Umbilical cord (tissue), 2 donors: ENCODE measurements around the gene GLB1L2. TPM values are rescaled to one million over a fixed set of nuclear protein-coding genes. Genes with fewer than 3 reads are reported as not detected.
A peak's percentile ranks its signal among the peaks of the same experiment; 100 is the strongest.
"Not testable (repeated sequence)": the region's sequence is repeated elsewhere in the genome, so short reads cannot be mapped to it uniquely, and the experiment has no call there.

Experiments used
- DNase-seq: peaks from one replicate; pipeline ENCODE4 v3.0.0-alpha.2; 2015; ENCODE audit warnings: low spot score
- total RNA-seq: library from RNA; depleted of rRNA; stranded (reverse); fragments of >200 nt; gene quantifications from one replicate; pipeline ENCODE4 v1.2.3, GENCODE V29; 2014; ENCODE audit warnings: low replicate concordance; ENCODE audit not compliant: insufficient read depth

The GLB1L2 gene
- total RNA-seq: 32.3 TPM

DNA sequence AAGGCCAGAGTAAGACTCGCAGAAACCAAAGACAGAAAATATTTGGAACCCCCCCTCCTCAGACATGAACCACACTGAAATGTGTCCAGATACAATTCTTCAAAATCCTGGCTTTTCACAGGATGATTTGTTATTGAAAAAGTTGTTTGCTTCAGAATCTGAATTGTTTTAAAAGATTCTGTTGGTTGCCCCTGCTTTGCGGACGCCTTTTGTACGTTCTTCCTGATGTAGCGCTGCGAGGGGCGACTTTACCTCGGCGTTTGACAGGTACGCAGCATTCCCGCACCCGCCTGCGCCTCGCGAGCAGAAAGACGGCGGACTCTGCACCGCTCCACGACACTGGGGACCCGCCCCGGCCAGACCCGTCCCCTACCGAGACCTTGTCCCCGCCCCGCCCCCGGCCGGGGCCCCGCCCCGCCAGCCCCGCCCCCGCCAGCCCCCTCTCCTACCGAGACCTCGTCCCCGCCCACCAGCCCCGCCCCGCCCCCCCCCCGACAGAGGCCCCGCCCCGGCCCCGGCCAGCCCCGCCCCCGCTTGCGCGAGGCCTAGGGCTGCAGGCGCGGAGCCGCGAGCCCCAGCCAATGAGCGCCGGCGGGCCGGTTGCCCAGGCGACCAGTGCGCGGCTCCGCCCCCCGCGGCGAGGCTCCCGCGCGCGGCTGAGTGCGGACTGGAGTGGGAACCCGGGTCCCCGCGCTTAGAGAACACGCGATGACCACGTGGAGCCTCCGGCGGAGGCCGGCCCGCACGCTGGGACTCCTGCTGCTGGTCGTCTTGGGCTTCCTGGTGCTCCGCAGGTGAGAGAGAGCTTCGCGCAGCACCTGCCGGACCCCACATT is at the start of gene GLB1L2:
Gene GLB1L2, plus strand, starts transcription at position 635 of the 835 bp plus-strand sequence. Its CDS starts 74 bp downstream, at position 709.
- peak; percentile 52 for DNase-seq

DNA sequence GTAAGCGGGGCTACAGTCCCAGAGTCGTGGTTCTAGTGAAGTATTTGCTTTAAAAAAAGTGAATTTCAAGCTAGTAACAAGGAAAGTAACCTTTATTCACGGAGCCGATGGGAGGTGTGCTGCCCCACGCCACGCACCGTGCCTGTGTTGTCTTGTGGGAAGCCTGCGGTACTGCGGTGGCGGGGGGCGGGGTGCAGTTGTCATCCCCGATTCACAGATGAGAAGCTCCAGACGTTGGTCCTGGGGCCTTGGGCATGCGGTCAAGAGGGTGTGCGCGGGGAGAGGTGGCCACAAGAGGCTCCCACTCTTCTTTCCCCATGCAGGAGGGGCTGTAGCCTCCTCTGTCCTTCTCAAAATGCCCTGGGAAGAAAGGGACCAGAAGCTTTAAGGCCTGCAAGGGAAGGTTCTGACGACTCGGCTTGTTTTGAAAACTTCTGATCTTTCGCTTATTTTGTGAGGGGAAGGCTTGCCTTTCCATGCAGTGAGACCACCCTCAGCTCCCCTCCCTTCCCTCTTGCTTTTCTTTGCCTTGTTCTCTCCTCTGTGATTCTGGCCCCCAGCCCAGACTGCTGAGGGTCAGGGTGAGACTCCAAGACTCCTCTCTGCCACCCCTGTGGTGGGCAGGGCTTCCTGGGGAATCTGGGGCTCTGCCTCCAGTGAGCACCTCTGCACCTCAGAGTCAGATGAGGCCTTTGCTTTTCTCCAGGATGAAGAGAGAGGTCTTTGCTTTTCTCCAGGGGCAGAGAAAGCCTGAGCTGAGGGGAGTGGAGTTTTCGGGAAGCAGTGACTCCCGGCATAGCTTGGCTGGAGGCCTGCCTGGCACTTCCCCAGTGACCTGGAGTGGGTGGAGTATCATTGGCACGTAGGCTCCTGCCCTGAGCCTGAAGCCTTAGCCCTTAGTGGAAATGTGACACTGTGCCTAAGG is 49.4 kb upstream of the GLB1L2 start:
- no peak for DNase-seq

- no peak for DNase-seq
Measured at GRCh38 chr11:134283461-134284230, 48.1 kb upstream of the GLB1L2 start.

DNA sequence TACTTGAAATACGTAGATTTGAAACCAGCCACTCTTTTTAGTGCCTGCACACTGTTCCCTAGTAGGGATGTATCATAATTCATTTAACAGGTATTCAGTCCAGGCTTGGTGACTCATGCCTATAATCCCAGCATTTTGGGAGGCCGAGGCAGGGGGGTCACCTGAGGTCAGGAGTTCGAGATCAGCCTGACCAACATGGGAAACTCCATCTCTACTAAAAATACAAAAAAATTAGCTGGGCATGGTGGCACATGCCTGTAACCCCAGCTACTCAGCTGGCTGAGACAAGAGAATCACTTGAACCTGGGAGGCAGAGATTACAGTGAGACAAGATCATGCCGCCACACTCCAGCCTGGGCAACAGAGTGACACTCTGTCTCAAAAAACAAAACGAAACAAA is 47.4 kb upstream of the GLB1L2 start:
- not testable (repeated sequence) for DNase-seq

DNA sequence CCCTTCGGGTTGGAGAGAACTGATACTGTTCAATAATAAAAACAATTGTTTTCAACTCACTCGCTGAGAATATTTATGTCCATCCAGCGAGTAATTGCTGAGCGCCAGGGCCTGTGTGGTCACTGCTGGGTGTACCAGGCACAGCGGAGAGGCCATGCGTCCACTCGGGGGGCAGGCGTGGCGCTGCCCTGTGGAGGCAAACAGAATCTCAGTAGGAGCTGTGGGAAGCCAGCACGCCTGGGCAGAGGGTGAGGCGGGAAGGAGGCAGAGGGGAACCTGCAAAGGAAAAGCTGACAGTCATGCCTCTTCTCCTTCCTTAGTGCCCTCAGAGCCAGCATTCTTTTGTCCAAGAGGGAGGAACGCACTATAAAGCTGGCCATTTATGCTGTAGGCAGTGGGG is 44.2 kb upstream of the GLB1L2 start:
- DNase-seq: no peak

DNA sequence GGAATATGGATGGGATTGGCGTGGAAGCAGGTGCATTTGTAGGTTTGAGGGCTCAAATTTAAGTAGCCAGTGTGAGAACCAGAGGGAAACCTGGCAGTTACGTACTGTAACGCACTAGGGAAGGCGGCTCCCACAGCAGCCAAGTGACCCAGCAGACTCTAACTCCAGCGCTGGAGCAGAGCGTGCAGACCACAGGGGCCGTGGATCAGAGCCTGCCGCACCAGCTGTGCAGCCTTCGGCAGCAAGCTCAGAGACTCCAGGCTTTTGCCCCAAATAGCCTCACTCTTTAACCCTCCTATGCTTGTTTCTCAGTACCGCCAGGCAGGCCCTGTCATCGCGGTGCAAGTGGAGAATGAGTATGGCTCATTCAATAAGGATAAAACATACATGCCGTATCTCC is 43.3 kb upstream of the GLB1L2 start:
- no peak for DNase-seq

DNA sequence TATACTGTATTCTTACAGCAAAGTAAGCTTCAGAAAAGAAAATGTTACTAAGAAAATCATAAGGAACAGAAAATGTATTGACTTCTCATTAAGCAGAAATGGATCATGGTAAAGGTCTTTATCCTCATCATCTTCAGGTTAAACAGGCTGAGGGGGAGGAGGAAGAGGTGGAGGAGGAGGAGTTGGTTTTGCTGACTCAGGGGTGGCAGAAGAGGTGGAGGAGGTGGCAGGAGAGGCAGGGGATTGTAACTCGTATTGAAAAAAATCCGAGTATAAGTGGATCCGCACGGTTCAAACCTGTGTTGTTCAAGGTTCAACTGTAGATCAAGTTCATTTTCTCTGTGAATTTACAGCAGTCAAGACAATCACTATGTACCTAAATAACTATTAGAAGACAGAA is 42.6 kb upstream of the GLB1L2 start:
- DNase-seq: no peak

DNA sequence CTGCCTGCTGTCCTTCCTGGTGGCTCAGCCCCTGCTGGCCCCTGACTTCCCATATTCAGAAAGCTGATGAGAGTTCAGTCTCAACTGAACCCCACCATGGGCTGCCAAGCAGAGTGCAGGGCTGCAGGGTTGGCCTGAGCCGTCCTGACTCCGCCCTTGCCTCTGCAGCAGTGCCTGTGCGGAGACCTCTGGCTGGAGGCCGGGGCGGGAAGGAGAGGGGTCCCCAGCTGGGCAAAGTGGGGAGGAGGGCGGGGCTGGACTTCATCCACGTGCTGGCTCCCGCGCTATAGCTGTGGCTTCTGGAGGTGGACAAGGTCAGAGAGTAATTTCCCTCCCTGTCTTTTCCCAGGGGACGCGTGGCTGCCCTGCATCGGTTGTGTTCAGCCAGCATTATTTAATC is 42.0 kb upstream of the GLB1L2 start:
- no peak for DNase-seq

DNA sequence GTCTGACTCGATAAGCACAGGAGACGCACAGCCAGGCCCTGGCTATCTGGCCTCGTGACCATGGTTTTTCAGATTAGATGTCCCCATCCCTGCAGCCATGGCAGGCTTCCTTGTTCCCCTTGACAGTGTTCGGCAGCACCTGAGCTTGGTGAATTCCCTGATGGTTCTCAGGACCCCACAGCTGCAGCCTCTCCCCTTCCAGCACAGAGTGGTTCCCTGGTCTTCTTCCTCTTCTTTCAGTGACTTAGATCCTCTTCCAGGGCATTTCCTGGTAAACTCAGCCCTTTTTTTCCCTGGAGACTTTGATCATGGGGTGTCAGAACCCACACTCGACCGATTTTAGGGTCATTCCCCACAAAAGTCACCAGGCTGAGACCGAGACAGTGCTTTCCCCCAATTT is 41.1 kb upstream of the GLB1L2 start:
- no peak for DNase-seq

DNA sequence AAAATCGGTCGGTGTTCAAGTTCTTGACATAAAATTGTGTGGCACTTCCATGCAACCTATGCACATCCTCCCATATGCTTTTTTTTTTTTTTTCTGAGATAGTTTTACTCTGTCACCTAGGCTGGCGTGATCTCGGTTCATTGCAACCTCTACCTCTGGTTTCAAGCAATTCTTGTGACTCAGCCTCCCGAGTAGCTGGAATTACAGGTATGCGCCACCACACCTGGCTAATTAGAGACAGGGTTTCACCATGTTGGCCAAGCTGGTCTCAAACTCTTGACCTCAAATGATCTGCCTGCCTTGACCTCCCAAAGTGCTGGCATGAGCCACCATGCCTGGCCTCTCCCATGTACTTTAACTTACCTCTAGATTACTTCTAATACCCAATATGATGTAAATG is 40.6 kb upstream of the GLB1L2 start:
- DNase-seq: no peak

DNA sequence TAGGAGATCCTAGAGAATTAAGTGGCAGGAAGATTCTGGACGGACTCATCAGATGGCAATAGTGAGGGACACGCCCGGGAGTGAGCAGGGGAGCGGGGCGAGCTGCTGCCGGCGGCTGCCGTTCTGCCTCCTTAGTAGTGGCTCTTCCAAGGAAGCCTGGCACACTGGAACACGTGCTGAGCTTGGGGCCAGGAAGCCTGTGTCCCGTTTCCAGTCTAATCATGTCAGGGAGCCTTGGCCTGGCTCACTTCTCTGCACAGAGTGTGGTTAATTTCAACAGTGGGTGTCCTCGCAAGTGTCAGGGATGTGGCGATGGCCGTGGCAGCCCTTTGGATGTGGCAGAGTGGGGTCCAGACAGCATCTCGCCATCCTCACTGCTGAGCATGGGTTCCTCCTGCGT is 39.1 kb upstream of the GLB1L2 start:
- no peak for DNase-seq

GRCh38 chr11:134293119-134294113 is 38.4 kb upstream of the GLB1L2 start:
- DNase-seq: no peak

- DNase-seq: no peak
Measured at GRCh38 chr11:134294664-134295063, 37.1 kb upstream of the GLB1L2 start.

GRCh38 chr11:134312223-134312622 is 19.6 kb upstream of the GLB1L2 start:
- no peak for DNase-seq

DNA sequence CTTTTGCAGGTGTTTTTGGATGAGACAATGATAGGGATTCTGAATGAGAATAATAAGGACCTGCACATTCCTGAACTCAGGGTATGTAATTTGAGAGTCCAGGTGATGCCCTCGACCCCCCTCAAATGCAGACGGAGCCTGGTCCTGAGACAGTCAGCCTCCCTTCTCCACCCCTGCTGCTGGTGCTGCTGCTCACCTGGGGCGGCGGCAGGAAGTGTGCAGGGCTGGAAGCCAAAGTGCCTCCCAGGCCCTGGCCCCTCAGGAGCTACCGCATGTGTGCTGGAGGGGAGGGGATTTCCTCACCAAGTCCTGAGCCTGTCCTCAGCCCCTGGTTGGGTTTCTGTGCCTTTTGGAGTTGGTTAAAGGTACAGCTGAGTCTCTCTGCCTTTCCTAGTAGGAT is 19.0 kb upstream of the GLB1L2 start:
- no peak for DNase-seq

GRCh38 chr11:134313379-134313778 is 18.4 kb upstream of the GLB1L2 start:
- no peak for DNase-seq

GRCh38 chr11:134313821-134314607 is 17.8 kb upstream of the GLB1L2 start:
- no peak for DNase-seq

GRCh38 chr11:134317103-134317502 is 14.7 kb upstream of the GLB1L2 start:
- no peak for DNase-seq

DNA sequence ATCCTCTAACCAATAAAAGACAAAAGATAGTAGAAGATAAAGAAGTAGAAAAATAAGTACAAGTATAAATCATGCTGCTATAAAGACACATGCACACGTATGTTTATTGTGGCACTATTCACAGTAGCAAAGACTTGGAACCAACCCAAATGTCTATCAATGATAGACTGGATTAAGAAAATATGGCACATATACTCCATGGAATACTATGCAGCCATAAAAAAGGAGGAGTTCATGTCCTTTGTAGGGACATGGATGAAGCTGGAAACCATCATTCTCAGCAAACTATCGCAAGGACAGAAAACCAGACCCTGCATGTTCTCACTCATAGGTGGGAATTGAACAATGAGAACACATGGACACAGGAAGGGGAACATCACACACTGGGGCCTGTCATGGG is 10.4 kb upstream of the GLB1L2 start:
- not testable (repeated sequence) for DNase-seq

GRCh38 chr11:134322553-134322952 is 9.2 kb upstream of the GLB1L2 start:
- no peak for DNase-seq
